Lower leg skin (tissue), 3 donors: ENCODE data around the gene DAGLA.

Experiments used
- POLR2A ChIP-seq, 2 donors: fragments of 450-650 bp; IDR thresholded peaks; one replicate each; pipeline ENCODE4 v1.6.1; 2016 to 2017; ENCODE audit warnings: antibody characterized with exemption in 2 of 2, mild to moderate bottlenecking in 1 of 2, moderate library complexity in 1 of 2
- TF ChIP-seq, protein P1 (sequence below), 3 donors: fragments of 450-650 bp; IDR thresholded peaks; one replicate each; pipeline ENCODE4 v1.5.1; 2016; ENCODE audit warnings: antibody characterized with exemption in 3 of 3, mild to moderate bottlenecking in 3 of 3, moderate library complexity in 2 of 3

DNA sequence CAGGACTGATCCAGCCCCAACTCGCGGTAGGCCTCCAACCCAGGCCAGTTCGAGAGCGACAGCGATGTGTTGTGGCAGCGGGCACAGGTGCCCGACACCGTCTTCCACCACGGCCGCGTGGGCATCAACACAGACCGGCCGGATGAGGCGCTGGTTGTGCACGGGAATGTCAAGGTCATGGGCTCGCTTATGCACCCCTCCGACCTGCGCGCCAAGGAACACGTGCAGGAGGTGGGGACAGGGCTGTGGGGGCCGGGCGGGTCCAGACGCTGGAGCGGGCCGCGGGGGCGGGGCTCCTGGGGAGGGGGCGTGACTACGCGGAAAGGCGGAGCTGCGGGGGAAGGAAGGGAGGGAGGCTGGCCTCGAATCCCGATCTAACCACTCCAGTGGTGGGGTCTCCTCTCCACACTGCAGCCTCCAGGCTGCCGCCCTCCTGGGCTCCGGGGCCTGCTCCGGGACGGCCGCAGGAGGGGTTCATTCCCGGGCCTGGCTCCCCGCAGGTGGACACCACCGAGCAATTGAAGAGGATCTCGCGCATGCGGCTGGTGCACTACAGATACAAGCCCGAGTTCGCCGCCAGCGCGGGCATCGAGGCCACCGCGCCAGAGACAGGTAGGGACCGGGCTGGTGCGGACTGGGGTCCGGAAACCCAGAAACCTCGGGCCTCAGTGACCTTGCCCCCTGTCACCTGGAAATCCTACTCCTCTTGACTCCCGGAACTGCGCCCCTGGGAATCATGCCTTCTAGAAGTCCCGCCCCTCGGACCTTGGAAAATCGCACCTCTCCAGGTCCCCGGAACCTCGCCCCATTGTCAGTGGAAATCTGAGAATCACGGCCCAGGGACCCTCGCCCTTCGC lies 97.3 kb downstream of the DAGLA start:
- TF ChIP-seq POLR2A (IDR thresholded peaks at IDR 0.05) = no peak
- TF ChIP-seq, protein P1, sequence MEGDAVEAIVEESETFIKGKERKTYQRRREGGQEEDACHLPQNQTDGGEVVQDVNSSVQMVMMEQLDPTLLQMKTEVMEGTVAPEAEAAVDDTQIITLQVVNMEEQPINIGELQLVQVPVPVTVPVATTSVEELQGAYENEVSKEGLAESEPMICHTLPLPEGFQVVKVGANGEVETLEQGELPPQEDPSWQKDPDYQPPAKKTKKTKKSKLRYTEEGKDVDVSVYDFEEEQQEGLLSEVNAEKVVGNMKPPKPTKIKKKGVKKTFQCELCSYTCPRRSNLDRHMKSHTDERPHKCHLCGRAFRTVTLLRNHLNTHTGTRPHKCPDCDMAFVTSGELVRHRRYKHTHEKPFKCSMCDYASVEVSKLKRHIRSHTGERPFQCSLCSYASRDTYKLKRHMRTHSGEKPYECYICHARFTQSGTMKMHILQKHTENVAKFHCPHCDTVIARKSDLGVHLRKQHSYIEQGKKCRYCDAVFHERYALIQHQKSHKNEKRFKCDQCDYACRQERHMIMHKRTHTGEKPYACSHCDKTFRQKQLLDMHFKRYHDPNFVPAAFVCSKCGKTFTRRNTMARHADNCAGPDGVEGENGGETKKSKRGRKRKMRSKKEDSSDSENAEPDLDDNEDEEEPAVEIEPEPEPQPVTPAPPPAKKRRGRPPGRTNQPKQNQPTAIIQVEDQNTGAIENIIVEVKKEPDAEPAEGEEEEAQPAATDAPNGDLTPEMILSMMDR (IDR thresholded peaks at IDR 0.05) = no peak
